LHCN-M2 (cell line): Measurements from ENCODE around the gene MPND. TPM values are rescaled to one million over a fixed set of nuclear protein-coding genes. Genes with fewer than 3 reads are reported as not detected.

Experiments
- DNase-seq: peaks from one replicate; pipeline ENCODE4 v3.0.0-alpha.2; 2012; ENCODE audit warnings: low read depth
- polyA plus RNA-seq: library from polyadenylated mRNA; unstranded; fragments of >200 nt; gene quantifications from one replicate; pipeline ENCODE4 v1.2.1, GENCODE V29; 2012; ENCODE audit warnings: missing spikeins
- total RNA-seq: library from RNA; depleted of rRNA; stranded (reverse); fragments of >200 nt; gene quantifications from 2 replicates; pipeline ENCODE4 v1.2.3, GENCODE V29; 2014; rRNA removed

Gene MPND, protein sequence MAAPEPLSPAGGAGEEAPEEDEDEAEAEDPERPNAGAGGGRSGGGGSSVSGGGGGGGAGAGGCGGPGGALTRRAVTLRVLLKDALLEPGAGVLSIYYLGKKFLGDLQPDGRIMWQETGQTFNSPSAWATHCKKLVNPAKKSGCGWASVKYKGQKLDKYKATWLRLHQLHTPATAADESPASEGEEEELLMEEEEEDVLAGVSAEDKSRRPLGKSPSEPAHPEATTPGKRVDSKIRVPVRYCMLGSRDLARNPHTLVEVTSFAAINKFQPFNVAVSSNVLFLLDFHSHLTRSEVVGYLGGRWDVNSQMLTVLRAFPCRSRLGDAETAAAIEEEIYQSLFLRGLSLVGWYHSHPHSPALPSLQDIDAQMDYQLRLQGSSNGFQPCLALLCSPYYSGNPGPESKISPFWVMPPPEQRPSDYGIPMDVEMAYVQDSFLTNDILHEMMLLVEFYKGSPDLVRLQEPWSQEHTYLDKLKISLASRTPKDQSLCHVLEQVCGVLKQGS
- 1.2 and 5.1 TPM in 2 replicates for total RNA-seq
- 15.1 TPM for polyA plus RNA-seq

DNA sequence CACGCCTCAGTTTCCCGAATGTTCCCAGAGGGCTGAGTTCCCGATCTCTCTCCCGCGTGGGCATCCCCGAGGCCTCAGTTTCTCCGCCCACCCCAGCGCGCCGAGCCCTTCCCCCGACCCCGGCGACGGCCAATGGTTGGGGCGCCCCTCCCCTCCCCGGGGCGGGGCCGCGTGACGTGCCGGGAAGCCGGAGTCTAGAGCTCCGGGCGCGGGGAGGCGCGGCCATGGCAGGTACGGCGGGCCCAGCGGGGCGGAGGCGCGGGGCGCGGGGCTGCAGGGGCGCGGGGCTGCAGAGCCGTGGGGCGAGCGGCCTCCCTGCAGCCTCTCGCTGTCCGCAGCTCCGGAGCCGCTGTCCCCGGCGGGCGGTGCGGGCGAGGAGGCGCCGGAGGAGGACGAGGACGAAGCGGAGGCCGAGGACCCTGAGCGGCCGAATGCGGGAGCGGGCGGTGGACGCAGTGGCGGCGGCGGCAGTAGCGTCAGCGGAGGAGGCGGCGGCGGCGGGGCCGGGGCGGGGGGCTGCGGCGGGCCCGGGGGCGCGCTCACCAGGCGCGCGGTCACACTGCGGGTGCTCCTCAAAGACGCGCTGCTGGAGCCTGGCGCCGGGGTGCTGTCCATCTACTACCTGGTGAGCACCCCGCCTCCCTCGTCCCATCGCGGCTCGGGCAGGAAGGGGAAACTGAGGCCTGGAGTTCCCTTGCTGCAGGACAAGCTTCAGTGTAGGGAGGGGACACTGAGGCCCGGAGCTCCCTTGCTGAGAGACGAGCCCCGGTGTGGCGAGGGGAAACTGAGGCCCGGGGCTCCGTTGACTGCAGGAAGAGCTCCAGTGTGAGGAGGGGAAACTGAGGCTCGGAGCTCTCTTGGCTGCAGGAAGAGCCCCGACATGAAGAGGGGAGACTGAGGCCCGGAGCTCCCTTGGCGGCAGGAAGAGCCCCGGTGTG, at the start of gene MPND:
Gene MPND (plus strand): TSS at position 193 of the 938 bp plus-strand sequence. CDS start 32 bp downstream, at position 225.
- peak; percentile 72 for DNase-seq

DNA sequence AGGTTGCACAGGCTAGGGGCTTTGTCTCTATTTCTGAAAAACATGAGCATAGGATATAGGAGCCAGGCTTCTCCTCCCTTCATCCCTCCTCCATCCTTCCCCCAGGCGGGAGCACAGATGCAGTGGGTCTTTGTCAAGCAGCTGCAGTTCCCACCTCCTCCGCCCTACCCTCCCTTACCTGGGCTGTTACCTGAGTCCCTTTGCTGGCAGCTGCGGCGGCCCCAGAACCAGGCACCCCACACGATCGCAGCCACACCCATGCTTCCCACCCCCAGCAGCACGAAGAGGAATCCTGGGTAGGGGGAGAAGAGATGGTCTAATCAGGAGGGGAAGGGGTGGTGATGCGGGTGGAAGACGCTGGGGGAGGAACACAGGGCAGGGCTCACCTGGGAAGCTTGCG, 49.0 kb upstream of the MPND start:
- DNase-seq = no peak

DNA sequence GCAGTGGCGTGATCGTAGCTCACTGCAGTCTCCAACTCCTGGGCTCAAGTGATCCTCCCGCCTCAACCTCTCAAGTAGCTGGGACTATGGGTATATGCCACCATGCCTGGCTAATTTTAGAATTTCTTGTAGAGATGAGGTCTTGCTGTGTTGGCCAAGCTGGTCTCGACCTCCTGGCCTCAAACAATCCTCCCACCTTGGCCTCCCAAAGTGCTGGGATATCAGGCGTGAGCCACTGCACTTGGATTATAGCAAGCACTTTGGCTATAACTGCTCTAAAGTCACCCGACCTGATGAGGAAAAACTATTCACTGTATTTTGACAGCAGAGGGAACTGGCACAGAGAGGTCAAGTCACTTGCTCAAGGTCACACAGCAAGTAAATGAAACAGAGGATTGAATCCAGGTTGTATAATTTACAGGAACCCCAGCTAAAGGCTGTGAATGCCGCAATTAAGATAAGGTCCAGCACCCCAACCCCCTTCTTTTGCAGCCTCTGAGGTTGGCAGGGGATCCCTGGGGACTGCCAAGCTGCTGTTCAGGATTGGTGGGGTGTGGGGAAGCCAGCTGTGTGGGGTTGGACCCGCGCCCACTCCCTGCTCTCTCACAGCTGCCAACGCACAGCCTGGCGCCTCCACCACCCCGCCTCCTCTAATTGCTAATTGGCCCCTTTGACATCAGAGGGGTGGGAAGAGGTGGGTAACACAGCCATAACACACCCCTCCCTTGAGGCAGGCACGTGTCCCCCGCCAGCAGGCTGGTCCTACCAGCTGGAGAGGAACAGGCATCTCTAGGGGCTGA, 47.2 kb upstream of the MPND start:
- peak; percentile 70 for DNase-seq

DNA sequence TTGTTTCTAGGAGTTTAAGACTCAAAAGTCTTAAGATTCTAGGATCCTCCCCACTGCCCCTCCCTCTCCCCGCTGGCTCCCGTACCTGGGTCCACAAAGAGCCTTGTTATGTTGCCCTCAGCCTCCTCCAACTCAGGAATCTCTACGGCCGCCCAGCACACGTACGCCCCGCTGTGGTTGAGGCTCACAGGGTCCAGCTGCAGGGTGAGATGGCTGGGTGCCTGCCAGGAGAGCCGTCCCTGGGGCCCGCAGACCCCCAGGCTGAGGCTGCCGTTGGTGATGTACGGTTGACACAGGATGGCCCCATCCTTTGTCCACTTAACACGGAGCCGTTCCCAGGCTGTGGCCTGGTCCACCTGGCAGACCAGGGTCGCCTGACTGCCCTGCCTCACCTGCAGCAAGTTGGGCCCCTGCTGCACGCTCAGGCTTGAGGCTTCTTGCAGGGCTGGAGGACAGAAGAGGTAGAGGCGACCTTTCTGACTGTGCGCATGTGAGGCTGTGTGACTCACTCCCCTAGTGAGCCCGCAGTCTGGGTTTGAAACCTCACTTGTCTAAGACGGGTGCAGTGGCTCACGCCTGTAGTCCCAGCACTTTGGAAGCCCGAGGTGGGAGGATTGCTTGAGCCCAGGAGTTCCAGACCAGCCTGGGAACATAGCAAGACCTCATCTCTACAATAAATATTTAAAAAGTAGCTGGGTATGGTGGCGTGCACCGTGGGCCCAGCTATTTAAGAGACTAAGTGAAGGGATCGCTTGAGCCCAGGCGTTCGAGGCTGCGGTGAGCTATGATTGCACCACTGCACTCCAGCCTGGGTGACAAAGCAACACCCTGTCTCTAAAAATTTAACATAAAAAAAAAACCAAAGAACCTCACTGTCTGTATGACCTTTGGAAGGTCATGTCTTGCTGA, 45.2 kb upstream of the MPND start:
- no peak for DNase-seq

DNA sequence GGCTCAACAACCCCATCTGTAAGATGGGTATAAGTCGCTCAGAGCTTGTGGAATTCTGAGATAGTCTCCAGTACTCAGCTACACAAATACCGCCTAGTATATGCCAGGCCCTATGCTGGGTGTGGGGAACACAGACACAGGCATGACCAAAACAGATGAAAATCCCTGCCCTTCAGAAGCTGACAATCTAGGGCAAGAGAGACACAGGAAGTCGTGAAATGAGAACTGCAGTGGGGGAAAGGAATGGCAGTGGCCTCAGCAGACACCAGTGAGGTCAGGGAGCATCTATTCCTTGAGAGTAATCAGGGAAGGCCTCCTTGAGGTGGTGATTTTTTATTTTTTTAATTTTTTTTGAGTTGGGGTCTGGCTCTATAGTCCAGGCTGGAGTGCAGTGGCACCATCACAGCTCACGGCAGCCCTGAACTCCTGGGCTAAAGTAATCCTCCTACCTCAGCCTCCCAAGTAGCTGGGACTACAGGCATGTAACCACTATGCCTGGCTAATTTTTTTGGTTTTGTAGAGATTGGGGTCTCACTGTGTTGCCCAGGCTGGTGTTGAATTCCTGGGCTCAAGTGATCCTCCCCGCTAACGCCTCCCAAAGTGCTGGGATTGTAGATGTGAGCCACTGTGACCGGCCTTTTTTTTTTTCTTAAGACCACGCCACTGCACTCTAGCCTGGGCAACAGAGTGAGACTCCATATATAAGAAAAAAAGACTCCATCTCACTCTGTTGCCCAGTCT, 44.4 kb upstream of the MPND start:
- DNase-seq = no peak

DNA sequence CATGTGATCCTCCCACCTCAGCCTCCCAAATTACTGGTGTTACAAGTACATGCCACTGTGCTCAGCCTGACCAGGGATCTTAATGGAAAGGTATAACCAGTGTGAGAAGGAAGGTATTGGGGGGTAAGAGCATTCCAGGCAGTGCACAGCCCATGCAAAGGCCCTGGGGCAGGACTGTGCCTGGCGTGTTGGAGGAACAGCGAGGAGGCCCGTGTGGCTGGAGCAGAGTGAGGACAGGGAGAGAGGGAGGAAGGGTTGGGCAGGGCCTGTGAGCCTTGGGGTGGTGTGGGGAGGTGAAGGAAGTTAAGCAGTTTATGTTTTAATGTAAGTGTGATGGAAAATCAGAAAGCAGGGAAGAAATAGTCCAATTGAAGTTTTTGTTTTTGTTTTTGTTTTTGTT, 42.8 kb upstream of the MPND start:
- DNase-seq = no peak

DNA sequence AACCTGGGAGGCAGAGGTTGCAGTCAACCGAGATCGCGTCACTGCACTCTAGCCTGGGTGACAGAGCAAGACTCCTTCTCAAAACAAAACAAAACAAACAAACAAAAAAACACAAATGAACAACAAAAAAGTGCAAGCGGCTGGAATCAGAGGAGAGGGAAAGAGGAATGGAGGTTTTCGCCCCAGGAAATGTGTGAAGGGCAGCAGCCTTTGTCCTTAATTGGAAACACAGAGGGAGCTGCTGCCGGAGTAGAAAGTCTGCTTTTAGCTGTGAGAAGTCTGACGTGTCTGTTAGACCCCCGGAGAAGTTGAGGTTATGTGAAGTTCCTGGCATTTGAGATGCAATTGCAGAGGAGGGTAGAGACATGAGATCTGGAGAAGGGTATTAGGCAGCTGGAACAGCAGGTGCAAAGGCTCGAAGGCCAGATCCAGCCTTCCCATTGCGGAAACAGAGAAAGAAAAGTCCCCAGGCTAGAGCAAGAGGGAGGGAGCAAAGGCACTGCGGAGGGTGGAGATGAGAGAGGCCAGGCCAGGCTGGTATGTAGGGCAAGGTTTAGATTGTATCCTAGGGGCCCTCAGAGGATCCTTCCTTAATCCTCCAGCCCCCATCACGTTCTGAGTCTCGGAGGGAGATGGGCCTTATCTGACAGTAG, 41.6 kb upstream of the MPND start:
- no peak for DNase-seq

DNA sequence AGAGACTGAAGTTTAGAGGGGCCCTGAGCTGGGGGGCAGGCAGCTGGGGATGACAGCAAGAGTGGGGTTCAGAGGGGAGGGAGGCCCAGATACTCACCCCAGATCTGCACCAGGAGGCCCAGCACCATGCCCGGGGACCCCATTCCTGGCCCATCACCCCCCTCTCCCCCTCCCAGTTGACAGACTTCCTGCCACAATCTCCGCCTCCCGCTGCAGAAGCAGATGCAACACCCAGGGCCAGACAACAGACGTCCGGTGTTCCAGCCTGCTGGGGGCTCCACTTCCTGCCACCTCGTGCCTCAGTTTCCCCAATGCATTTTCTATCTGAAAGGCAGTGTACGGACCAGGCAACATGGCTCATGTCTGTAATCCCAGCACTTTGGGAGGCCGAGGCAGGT, 41.1 kb upstream of the MPND start, which contains the start of gene TMIGD2:
Gene TMIGD2 (minus strand): TSS at position 147 of the 398 bp plus-strand sequence. CDS start 4 bp downstream, at position 143.
- DNase-seq = no peak

DNA sequence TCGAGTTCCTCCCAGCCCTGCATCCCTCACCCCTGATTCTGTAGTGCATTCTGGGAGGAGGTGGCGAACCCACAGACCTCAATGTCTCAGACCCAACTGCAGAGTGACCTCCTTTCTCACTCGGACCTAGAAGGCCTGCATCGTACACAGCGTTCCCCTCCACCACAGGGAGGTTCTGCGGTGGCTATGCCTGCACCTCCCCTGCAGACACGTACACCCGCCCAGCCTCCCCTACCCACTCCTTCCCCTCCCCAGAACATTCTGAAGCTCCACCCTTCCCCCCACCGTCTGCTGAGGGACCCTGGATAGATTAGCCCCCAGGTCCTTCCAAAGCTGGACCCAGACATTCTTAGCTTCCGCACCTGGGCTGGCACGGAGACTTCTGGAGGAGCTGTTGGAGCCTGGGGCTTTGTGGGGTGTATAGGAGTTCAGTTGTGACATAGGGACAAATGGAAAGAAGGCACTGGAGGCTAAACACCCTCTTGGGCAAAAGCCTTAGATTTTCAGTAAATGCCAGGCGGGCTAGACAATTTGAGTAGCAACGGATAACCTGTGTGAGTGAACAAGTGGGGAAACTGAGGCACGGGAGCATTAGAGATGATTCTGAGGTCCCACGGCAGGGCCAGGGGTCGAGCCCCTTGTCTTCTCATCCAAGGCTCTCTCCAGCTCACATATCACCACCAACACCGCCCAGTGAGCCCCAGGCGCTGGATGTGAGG, 39.4 kb upstream of the MPND start:
- DNase-seq = no peak

DNA sequence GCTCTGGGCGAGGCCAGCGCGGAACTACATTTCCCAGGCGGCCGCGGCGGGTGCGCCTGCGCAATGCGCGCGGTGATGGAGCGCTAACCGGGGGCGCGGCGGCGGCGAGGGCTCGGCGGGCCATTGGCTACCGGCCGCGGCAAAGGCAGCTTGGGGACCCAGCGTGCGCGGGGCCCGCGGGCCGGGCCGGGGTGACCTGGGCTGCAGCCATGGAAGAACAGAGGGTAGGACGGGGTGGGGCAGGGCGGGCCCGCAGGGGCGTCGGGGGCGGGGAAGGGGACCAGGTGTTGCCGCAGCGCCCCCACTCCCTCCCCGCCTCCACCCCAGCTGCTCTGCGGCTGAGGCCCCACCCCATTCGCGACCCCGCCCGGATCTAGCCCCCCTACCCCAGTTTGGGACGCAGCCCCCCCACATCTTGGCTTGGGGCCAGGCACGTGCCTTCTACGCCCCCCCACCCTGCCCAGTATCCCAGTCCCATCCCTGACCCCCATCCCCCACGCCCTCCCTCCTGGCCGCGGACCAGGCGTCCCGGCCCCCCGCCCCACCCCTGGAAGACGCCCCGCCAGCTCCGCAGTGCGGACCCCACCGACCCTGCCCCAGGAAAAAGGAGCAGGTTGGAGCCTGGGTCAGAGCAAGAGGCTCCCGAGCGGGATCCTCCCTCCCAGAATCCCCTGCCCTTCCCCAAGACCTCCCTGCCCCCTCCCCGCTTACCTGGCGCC, 38.7 kb upstream of the MPND start, which contains the start of gene FSD1:
Gene FSD1 (plus strand): TSS at position 61 of the 719 bp plus-strand sequence. CDS start 149 bp downstream, at position 210.
- DNase-seq = peak; percentile 31

DNA sequence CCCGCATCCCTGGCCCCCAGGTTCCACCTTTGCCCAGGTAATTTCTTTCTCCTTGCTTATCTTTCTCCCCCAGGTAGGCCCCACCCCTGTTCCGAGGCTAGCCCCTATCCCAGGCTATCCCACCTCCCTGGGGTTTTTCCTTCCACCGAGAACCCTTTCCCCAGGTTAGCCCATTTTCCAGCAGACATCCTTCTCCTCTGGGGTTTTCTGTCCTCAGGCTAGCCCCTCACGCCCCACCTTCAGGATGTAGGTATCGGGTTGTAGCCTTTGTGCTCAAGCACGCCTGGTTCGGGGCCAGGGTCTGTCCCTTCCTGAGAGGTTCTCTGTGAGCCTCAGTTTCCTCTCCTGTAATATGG, 38.1 kb upstream of the MPND start:
- DNase-seq = no peak

DNA sequence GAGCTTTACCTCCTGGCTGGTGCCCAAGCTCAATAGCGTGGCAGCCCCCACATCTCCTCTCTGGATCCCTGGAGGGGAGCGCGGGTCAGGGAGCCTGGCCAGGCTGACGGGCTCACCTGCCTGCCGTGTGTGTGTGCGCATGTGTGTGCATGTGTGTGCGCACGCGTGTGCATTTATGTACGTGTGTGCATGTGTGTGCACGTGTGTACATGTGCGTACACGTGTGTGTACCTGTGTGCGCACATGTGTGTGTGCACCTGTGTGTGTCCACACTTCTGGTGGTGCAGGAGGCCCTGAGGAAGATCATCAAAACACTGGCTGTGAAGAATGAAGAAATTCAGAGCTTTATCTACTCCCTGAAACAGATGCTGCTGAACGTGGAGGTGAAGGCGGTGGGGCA, 37.7 kb upstream of the MPND start:
- DNase-seq = no peak

DNA sequence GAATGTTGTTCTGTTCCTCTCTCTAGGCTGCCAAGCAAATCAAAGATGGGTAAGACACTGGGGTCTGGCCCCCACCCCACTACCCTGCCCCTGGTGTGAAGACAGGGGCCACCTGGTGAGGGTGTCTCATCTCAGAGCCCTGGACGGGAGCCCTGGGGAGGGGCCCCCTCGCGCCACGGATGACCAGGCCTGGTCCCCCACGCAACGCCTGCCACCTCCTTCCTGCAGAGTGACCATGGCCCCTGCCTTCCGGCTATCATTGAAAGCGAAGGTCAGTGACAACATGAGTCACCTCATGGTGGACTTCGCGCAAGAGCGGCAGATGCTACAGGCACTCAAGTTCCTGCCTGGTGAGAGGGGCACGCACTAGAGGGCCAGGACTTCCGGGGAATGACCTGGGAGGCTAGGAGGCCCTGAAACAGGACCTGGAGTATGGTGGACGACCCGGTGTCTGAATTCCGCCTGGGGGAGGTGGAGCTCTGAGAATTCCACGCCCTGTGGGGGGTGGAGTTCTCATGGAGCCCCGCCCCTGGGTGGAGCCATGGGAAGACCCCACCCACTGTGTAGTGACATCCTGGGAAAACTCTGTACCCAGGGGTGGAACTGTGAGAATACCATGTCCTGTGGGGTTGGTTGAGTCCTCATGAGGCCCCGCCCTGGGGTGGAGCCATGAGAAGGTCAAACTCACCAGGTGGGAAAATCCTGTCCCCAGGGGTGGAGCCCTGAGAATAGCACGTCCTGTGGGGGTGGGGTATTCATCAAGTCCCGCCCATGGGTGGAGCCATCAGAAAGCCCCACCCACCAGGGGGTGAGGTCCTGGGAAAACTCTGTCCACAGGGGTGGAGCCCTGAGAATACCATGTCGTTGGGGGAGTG, 32.9 kb upstream of the MPND start:
- peak; percentile 25 for DNase-seq

DNA sequence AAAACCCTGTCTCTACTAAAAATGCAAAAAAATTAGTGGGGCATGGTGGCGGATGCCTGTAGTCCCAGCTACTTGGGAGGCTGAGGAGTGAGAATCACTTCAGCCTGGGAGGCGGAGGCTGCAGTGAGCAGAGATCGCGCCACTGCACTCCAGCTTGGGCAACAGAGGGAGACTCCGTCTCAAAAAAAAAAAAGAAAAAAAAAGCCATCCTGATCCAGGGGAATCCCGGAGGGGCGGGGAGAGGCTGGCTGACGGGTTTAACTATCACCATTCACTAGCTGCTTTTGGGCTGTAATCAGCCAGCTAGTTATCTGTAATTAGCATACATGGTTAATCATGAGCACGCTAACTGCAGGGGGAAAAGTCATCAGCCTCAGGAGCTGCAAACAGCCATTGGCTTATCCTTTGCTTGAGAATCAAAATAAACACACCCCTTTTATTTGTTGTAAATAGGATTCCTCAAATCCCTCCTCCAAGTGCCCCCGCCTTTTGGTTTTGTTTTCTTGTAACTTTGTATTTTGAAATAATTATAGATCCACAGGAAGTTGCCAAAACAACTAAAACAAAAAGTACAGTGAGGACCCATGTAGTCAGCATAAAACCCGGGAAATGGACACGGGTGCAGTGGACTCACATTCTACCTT, 29.4 kb upstream of the MPND start:
- no peak for DNase-seq

DNA sequence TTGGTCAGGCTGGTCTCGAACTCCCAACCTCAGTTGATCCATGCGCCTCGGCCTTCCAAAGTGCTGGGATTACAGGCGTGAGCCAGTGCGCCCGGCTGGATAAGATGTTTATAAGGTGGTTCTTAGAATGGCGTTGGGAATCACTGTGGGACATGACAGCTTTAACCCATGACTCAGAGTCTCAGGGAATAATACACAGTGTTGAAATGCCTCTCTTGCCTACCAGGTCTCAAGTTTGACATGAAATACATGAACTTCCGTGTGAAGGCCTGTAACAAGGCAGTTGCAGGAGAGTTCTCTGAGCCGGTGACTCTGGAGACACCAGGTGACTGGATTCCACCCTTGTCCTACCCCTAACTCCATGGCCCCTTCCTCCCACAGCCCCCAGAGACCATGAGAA, 26.4 kb upstream of the MPND start:
- no peak for DNase-seq

DNA sequence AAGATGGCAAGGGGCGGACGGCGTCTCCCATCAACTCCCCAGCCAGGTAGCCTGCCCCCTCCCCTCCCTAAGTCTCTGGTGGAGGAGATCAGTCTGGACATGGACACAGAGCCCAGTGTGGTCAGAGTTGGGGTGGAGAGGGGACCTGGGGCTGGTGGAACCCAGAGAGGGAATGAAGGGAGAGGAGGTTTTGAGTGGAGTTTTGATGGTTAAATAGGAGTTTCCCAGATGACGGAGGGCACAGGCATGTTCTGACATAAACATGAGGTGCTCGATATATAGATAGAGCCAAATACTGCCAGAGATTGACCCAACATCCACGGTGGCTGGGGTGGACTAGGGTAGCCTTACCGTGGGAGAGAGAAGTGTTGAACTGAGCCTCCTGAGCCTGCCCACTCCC, 24.9 kb upstream of the MPND start:
- no peak for DNase-seq
